Uterus (tissue), 4 donors: ENCODE measurements around the gene EIF1. TPM values are rescaled to one million over a fixed set of nuclear protein-coding genes. Genes with fewer than 3 reads are reported as not detected.
"Not testable (repeated sequence)": the region's sequence is repeated elsewhere in the genome, so short reads cannot be mapped to it uniquely, and the experiment has no call there.

ENCODE experiments used
- DNase-seq, 2 donors: peaks; one replicate each; pipeline ENCODE4 v3.0.0-alpha.2; 2019 to 2020
- H3K27ac ChIP-seq, 2 donors: fragments of 200-600 bp; sonication (generic); 1 replicate in 1 of 2; 2 replicates in 1 of 2; pipeline ENCODE4 v1.5.1; 2016 to 2018
- H3K27me3 ChIP-seq, 2 donors: fragments of 200-600 bp; sonication (generic); one replicate each; pipeline ENCODE4 v1.5.1; 2018 to 2019; ENCODE audit warnings: control low read depth in 1 of 2
- H3K36me3 ChIP-seq, 2 donors: fragments of 200-600 bp; sonication (generic); one replicate each; pipeline ENCODE4 v1.5.1; 2019; ENCODE audit warnings: control low read depth in 1 of 2
- H3K4me1 ChIP-seq, 2 donors: fragments of 200-600 bp; sonication (generic); one replicate each; pipeline ENCODE4 v1.5.1; 2018 to 2019; ENCODE audit warnings: control low read depth in 1 of 2
- H3K4me3 ChIP-seq, 2 donors: fragments of 200-600 bp; sonication (generic); 1 replicate in 1 of 2; 2 replicates in 1 of 2; pipeline ENCODE4 v1.5.1; 2018 to 2019; ENCODE audit warnings: mild to moderate bottlenecking in 1 of 2
- H3K9me3 ChIP-seq, 2 donors: fragments of 200-600 bp; sonication (generic); one replicate each; pipeline ENCODE4 v1.5.1; 2019; ENCODE audit warnings: control low read depth in 1 of 2
- POLR2A ChIP-seq, 2 donors: fragments of 450-650 bp; IDR thresholded peaks; one replicate each; pipeline ENCODE4 v1.6.1; 2016; ENCODE audit warnings: antibody characterized with exemption in 2 of 2, mild to moderate bottlenecking in 1 of 2, moderate library complexity in 1 of 2
- intact Hi-C: fragments of 100-400 bp; cut with DNase I; formaldehyde crosslinking; loops from one replicate; pipeline ENCODE4 v1.15.1; 2023; ENCODE audit warnings: low total_unique reads
- total RNA-seq, 4 donors: library from RNA; depleted of rRNA in 3 of 4; stranded (reverse); fragments of >200 nt in 3 of 4; gene quantifications; one replicate each; pipeline versions ENCODE4 v1.1.0 to v1.2.4, GENCODE V29; 2014 to 2023
- TF ChIP-seq, protein P1 (sequence below), 4 experiments: fragments of 200-600 bp in 2 of 4; fragments of 450-650 bp in 2 of 4; sonication (generic) in 2 of 4; IDR thresholded peaks; one replicate each; pipeline ENCODE4 v1.5.1; 2016 to 2019; ENCODE audit warnings: antibody characterized with exemption in 4 of 4, mild to moderate bottlenecking in 2 of 4, moderate library complexity in 1 of 4
- donor health status: DM: yes; HTN: yes; CAD: no.

The EIF1 gene
- total RNA-seq, 4 donors from 2014 or later, result 83.5 to 796 (median 199) TPM

DNA sequence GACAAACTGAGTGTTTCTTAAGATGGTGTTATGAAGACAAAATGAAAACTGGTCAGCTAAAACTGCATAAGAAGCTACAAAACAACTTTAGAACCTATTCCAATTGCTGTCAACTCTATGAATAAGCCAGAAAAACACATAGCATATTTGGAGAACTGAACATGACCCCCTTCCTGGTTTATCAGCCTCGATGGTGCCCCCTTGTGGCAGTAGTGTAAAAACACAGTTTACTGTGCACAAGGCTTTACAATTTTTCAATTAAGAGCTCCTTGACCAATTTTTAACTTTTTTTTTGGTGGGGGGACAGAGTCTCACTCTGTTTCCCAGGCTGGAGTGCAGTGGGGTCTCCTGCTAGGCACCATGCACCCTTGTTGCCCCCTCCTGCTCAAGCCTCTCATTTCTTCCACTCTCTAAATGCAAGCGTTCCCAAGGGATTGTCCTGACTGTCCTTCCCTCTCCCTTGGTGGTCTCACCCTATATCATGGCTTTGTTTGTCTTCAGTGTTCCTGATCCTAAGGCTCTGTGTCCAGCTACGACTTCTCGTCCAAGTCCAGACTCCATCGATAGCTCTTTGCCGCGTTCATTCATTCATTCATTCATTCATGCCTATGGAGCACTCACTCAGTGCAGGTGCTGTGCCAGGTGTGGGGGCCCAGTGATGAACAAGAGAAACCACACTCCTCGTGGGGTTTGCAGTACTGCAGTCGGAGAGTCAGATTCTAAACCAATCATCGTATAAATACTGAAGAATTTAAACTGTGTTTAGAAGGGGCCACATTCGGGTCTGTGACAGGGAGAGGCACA lies 7.5 kb downstream of the EIF1 start:
- no peak for TF ChIP-seq POLR2A (IDR thresholded peaks at IDR 0.05)
- TF ChIP-seq, protein P1, sequence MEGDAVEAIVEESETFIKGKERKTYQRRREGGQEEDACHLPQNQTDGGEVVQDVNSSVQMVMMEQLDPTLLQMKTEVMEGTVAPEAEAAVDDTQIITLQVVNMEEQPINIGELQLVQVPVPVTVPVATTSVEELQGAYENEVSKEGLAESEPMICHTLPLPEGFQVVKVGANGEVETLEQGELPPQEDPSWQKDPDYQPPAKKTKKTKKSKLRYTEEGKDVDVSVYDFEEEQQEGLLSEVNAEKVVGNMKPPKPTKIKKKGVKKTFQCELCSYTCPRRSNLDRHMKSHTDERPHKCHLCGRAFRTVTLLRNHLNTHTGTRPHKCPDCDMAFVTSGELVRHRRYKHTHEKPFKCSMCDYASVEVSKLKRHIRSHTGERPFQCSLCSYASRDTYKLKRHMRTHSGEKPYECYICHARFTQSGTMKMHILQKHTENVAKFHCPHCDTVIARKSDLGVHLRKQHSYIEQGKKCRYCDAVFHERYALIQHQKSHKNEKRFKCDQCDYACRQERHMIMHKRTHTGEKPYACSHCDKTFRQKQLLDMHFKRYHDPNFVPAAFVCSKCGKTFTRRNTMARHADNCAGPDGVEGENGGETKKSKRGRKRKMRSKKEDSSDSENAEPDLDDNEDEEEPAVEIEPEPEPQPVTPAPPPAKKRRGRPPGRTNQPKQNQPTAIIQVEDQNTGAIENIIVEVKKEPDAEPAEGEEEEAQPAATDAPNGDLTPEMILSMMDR (IDR thresholded peaks at IDR 0.05), result peak; percentile 65 to 78 (median 72)
- peaks cover 0 to 5% of the 10 kb centered on the region in 2 donors for H3K4me1 ChIP-seq
- H3K27me3 ChIP-seq, result no peaks in the 10 kb centered on the region
- no peak overlapping the region for H3K4me3 ChIP-seq
- intact Hi-C loops, result no loop called here
- peak; percentile 54 to 65 for DNase-seq
- H3K36me3 ChIP-seq, result no peaks in the 10 kb centered on the region
- no peaks in the 10 kb centered on the region for H3K9me3 ChIP-seq
- peak overlapping the region; percentile 54 to 84 for H3K27ac ChIP-seq

DNA sequence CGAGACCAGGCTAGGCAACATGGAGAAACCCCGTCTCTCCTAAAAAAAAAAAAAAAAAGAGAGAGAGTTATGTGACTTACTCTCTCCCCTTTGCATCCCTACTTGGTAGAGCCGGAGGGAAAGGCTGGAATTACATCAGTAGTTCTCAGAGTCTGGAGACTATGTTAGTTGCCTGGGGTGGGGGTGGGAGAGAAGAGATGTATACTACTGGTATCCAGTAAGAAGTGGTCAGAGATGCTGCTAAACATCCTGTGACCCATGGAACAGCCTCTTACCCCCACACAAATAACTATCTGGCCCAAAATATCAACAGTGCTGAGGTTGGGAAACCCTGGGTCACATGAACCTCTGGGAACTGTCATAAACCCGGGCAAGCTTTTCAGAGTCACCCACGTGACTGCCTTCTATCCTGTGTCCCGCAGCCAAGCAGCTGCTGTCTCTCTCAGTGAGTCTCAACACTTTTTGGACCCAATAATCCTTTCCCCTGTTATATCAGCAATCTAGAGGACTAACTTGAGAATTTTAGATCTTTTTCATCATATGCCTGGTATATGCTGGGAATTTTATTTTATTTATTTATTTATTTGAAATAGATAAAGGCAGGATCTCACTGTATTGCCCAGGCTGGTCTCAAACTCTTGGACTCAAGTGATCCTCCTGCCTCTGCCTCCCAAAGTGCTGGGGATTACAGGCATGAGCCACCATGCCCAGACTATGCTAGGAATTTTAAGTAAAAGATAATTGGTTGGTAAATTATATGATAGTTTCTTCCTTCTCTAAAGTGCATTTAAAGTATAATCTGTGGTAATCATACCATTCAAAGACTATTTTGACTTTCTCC lies 8.7 kb downstream of the EIF1 start:
- H3K4me1 ChIP-seq, result peaks cover 0 to 5% of the 10 kb centered on the region in 2 donors
- peak overlapping the region; percentile 54 to 84 for H3K27ac ChIP-seq
- no peaks in the 10 kb centered on the region for H3K27me3 ChIP-seq
- DNase-seq, result peak; percentile 76 to 83
- intact Hi-C loops, result no loop called here
- TF ChIP-seq, protein P1 (IDR thresholded peaks at IDR 0.05), result no peak
- no peak for TF ChIP-seq POLR2A (IDR thresholded peaks at IDR 0.05)
- H3K4me3 ChIP-seq, result no peak overlapping the region
- H3K36me3 ChIP-seq, result no peaks in the 10 kb centered on the region
- H3K9me3 ChIP-seq, result no peaks in the 10 kb centered on the region

DNA sequence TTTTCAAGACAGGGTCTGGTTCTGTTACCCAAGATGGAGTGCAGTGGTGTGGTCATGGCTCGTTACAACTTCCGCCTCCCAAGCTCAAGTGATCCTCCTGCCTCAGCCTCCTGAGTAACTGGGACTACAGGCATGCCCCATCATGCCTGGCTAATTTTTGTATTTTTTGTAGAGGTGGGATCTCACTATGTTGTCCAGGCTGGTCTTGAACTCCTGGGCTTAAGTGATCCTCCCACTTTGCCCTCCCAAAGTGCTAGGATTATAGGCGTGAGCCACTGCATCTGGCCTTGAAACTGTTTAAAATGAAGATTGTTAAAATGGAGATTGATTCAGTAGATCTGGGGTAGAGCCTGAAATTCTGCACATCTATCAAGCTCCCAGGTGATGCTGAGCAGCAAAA lies 12.2 kb downstream of the EIF1 start:
- intact Hi-C loops, H3K27ac ChIP-seq, H3K36me3 ChIP-seq, H3K9me3 ChIP-seq, H3K27me3 ChIP-seq, H3K4me3 ChIP-seq, H3K4me1 ChIP-seq, DNase-seq: not testable (repeated sequence)

DNA sequence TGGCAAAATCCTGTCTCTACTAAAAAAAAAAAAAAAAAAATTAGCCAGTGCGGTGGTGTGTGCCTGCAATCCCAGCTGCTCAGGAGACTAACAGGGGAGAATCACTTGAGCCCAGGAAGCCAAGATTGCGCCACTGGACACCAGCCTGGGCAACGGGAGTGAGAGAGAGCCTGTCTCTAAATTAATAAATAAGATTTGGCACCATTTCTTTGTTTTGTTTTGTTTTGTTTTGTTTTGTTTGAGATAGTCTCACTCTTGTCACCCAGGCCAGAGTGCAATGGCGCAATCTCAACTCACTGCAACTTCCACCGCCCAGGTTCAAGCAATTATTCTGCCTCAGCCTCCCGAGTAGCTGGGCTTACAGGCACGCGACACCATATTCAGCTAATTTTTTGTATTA lies 14.0 kb downstream of the EIF1 start:
- no peaks in the 10 kb centered on the region for H3K27me3 ChIP-seq
- no peaks in the 10 kb centered on the region for H3K9me3 ChIP-seq
- no peak for TF ChIP-seq POLR2A (IDR thresholded peaks at IDR 0.05)
- TF ChIP-seq, protein P1 (IDR thresholded peaks at IDR 0.05), result no peak
- DNase-seq, result no peak
- no peak overlapping the region for H3K4me3 ChIP-seq
- no peaks in the 10 kb centered on the region for H3K36me3 ChIP-seq
- H3K27ac ChIP-seq, result no peak overlapping the region
- H3K4me1 ChIP-seq, result no peaks in the 10 kb centered on the region
- intact Hi-C loops, result no loop called here

DNA sequence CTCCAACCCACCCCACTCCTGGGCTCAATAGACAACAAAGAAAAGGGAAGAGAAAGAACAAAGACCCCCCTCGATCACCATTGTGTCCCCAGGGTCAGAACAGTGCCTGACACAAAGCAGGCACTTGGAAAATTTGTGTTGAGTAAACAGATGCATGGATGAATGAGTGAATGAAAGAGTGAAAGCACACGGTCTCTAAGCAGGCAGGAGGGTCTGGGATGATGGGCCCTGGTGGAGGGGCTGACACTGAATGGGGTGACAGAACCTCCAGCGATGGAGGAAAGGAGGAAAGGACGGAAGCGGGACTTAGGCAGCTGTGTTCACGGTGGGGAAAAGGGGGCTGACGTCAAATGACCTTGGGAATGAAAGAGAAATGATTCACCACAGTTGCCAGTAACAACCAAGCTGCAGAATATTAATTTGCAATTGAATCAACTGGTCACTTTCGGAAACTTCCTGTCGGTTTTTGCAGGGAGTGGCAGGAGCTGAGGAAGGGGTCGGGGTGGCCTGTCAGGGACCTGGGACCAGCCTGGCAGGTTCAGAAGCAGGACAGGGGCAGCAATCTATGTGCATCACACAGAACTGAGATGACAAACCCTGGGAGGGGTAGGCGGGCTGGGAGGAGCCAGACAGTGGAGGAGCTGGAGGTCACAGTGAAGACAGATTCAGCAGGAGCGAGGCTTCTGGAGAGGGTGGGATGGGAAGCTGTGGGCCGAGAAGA lies 16.7 kb downstream of the EIF1 start:
- no peak for DNase-seq
- H3K4me1 ChIP-seq, result no peaks in the 10 kb centered on the region
- no peak for TF ChIP-seq POLR2A (IDR thresholded peaks at IDR 0.05)
- TF ChIP-seq, protein P1 (IDR thresholded peaks at IDR 0.05), result no peak
- no peaks in the 10 kb centered on the region for H3K27me3 ChIP-seq
- H3K9me3 ChIP-seq, result no peaks in the 10 kb centered on the region
- H3K27ac ChIP-seq, result peak overlapping the region in 1 of 2 donors; percentile 33
- intact Hi-C loops, result no loop called here
- no peak overlapping the region for H3K4me3 ChIP-seq
- H3K36me3 ChIP-seq, result no peaks in the 10 kb centered on the region
